ENCODE data around the gene NME3.
"Not testable (repeated sequence)": the region's sequence is repeated elsewhere in the genome, so short reads cannot be mapped to it uniquely, and the experiment has no call there.

Gene NME3

DNA sequence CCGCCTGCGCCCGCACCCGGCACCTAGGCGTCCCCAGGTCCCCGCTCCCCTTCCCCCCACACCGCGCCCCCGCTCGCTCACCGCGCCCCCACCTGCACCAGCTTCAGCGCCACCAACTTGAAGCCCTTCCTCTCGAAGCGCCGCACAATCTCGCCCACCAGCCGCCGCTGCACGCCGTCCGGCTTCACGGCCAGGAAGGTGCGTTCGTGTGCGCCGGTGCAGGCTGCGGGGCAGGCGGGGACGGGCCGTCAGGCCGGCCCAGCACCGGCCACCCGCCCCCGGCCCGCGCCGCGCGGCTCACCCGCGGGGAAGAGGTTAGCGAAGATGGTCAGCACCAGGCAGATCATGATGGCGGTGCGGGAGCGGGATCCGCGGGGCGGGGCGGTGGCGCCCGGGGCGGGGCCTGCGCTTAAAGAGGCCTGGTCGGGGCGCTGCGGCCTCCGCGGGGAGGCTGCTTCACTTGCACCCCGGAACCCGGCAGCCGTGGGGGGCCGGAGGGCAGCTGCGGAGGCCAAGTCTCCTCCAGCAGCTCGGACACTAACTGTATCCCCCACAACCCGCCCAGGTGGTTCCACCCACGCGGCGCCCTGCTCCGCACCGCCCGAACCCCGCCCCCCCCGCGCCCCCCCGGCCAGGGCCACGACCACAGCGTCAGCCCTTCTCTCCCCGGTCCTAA is at the start of gene NME3:
NME3 (minus strand) TSS at position 356 of the 676 bp plus-strand sequence; CDS start at position 347, 9 bp downstream.
- DNase-seq (ENCODE audit: low read depth, low spot score): no peak

DNA sequence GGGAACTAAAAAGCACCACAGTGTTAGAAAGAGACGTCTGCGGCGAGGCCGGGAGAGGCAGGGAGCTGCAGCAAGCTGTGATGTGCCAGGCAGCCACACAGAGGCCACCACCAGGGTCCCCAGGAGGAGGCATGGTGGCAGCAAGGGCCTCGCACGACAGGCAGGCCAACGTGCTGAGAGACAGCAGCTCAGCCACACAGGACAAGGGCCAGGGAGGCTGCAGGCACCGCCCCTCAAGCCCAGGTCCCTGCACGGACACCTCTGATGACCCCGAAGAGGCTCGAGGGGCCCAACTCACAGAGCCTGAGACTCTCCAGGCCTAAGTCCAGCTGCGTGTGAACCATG is 49.6 kb upstream of the NME3 start:
- DNase-seq (ENCODE audit: low read depth, low spot score): no peak

DNA sequence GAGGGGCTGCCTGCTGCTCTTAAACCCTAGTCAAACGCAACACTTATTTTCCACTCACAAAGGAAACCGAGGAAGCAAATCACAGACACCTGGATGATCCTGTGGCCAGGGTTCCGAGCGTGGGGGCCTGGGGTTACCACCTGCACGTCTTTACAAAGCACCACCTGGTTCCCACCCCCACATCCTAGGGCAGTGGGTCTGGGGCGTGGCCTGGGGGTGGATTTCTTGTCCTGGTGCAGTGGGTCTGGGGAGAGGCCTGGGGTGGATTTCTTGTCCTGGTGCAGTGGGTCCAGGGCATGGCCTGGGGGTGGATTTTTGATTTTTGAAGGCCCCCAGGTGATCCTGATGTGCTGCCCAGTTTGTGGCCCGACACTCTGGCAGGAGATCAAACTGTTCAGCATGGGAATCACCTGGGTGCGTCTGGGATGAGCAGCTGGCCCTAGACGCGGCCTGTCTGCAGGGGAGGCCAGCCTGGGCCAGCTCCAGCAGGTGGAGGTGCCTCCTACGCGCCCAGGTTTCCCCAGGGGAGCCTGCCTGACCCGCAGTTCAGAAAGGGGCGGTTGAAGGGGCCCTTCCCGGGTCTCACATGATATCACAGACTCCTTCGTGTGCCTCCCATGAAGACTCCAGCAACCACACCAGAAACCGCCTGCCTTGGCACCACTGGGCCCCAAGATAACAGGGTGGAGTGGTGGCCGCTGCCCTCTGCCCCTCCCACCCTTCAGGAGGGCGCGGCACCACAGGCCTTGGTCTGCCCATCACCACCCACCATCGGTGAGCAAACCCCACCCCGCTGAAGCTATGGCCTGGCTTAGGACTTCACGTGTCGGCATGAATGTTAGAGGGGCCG is 49.0 kb upstream of the NME3 start:
- DNase-seq (ENCODE audit: low read depth, low spot score): no peak

DNA sequence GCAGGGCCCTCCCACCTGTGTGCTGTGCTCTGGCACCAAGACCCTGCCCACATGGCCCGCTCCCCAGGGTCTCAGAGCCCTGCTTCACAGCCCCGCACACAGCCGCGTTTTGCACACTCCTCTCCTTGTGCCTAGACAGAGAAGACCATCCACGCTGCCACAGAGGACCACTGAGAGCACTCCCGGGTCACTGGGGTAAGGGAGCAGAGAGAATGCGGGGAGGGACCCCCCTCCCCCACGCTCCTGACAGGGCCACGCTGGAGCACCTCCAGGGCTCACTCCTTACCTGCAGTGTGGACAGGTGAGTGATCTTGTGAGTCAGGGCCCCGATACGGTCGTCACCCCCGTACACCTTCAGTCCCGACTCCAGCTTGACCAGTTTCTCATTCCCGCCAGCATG is 48.3 kb upstream of the NME3 start:
- DNase-seq (ENCODE audit: low read depth, low spot score): no peak

DNA sequence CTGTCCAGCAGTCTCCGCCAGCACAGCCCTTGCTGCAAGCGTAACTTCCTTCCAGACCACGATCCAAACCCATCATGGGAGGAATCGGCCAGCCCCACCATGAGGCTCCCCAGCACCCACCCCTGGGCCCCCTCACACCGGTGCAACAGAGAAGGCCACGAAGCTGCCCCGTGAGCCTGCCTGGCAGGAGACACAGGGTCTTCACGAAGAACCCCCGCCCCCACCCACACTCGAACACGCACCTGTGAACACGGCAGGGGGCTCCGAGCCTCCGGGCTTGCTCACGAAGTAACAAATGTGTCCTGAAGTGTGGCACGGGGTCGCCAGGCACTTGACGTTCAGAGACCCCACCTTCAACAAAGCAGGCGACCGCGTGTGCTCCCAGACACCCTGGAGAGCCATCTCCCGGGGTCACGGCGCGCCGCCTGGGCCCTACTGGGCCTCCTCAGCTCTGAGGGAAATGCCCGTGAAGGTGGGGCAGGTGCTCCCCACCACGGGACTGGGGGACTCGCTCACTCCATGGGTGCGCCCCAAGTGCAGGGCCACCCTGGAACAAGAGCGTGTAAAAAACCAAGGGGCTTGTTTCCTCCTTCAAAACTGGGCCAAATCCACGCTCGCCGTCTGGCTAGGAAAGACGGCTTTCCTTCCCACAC is 47.7 kb upstream of the NME3 start:
- no peak for DNase-seq (ENCODE audit: low read depth, low spot score)

DNA sequence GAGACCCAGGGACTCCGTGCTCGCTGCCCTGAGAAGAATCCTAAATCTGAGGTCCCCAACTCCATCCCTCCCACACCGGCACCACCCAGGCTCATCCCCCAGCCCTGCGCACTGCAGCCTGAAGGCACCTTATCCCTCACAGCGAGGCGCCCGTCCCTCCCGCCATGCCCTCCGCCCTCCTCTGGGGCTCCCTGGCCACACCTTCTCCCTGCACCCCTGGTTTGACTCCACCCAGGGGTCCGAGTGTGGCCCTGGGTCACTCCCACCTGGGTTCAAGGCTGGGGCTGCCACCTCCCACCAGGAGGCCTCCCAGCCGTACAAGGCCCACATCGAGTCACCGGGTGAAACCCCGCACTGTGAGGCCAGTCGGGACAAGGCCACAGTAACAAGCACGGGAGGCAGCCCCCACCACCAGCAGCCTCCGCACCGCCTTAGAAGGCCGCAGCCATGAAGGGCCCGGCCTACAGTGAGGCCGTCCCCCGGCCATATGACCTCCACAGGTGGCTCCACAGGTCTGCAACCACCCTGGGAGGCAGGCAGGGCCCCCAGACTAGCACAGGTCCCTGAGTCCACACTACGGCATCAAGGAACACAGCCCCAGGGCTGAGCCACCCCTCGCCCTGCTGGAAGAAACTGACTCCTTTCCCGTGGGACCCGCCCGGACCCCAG is 47.0 kb upstream of the NME3 start:
- DNase-seq (ENCODE audit: low read depth, low spot score): no peak

DNA sequence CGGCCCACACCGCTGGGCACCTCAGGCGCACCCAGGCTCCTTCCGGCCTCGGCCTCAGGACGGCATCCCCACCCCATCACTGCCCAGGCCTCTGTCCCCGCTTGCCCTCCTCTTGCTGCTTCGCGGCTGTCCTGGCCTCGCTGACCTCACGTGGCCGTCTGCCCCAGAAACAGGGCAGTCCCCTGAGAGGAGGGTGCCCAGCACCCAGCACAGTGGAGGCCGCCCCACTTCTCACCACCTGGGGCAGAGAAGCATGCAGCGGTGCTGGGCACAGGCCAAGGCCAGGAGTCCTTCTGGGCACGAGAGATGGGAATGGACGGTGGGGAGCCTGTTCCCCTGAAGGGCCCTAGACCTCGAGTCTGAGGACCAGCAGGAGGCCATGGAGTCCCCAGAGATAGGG is 46.4 kb upstream of the NME3 start:
- no peak for DNase-seq (ENCODE audit: low read depth, low spot score)

DNA sequence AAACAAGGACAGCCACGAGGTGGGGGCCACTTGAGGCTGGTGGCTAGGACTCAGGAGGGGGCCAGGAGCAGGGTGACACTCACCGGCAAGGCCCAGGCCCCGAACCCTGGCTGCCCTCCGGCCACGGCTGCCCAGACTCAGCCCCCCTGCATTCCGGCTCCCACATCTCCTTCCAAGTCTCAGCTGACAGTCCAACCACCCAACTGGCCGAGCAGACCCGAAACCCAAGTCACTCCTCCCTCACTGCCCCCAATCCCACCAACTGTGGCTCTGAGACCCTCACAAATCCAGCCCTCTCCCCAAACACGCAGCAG is 45.9 kb upstream of the NME3 start:
- no peak for DNase-seq (ENCODE audit: low read depth, low spot score)

DNA sequence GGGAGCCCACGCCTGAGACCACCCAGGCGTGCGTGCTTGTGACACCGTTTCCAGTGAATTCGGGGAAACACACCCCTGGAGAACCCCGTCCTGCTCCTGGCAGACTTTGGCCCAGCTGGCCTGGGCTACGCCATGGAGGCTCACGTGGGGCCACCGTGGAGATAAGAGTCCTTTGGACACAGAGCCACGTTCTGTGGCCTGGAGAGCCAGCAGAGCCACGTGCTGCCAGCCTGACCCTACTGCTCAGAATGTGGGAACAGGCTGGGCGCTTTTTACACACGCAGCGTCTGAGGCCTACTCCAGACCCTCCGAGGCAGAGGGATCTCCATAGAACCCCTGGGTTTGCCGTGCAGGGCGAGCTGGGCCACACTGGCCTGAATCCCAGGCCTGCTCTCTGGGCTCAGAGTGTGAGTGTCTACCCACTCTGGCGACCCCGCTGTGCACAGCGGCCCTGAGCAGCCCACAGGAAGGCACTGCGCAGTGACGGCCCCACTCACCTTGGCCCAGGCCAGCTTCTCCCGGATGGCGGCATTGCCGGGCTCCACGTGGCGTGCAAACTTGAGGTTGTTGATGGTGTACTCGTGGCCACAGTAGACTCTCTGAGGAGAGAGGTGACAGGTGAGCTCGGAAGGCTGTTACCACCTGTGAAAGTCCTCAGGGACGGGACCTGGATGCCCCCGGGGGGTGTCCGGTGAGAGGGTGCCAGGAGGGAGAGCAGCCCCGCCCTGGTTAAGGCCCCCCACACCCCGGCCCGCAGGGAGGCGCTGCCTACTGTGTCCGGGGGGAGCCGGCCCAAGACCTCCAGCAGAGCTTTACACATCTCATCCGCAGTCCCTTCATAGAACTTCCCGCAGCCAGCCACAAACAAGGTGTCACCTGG is 45.3 kb upstream of the NME3 start:
- DNase-seq (ENCODE audit: low read depth, low spot score): no peak

DNA sequence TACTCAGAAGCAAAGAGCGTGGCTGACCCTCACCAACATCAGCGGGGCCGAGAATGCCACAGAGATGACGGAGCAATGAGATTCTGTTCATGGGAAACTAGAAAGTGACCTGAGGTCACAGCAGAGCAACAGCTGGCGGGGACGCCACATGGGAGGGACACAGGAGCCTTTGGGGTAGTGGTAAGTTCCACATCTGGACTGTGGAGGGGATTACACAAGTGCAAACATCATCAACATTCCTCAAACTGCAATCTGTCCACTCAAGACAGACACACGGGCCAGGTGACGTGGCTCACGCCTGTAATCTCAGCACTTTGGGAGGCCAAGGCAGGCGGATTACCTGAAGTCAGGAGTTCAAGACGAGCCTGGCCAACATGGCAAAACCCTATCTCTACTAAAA is 44.1 kb upstream of the NME3 start:
- no peak for DNase-seq (ENCODE audit: low read depth, low spot score)

DNA sequence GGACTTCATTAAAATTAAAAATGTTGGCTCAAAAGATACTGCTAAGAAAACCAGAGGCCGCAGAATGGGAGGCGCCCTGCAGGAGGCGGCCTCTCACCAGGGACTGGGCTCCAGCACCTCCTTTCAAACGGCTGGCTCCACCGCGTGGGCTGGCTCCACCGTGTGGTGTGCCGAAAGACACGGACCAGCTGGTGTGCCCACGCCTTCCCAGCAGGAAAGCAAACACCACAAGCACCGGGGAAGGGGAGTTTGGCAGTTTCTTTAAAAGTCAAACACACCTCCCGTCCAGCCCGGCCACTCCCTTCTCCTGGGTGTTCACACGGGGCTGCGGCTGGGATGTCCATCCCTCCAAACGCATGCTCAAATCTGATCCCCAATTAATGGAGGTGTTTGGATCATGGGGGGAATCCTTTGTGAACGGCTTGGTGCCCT is 41.4 kb upstream of the NME3 start:
- peak; percentile 53 for DNase-seq (ENCODE audit: low read depth, low spot score)

DNA sequence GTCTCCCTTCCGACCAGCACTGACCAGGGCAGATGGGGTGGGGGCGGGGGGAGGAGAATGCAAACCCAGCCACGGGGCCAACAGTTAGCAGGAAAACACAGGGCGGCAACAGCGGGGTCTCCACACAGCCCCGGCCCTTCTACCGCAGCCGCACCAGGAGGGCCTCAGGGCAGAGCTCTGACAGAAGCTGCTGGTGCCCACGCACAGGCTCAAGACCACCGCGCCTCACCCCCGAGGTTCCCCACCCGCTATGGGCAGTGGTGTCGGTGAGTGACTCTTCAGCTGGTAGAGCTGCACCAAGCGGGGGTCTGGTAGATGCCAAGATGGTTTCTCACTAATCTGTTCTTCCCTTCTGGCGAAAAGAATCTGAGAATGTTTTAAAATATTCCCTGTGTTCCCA is 39.2 kb upstream of the NME3 start:
- no peak for DNase-seq (ENCODE audit: low read depth, low spot score)

DNA sequence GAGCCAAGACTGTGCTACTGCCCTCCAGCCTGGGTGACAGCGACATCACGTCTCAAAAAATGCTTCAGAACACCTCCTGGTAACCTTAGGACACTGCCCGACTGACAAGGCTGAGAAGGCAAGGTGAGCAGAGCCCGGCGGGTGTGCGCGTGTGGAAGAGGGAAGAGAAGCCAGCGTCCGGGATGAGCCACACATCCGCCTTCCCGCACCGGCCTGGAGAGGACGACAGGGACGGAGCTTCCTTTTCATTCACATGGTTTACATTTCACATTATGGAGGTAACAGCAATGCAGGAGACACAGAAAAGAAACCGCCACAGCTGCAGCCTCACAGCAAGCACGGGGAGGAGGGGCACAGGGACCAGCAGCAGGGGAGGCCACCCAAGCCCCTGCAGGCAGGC is 38.8 kb upstream of the NME3 start:
- DNase-seq (ENCODE audit: low read depth, low spot score): no peak

DNA sequence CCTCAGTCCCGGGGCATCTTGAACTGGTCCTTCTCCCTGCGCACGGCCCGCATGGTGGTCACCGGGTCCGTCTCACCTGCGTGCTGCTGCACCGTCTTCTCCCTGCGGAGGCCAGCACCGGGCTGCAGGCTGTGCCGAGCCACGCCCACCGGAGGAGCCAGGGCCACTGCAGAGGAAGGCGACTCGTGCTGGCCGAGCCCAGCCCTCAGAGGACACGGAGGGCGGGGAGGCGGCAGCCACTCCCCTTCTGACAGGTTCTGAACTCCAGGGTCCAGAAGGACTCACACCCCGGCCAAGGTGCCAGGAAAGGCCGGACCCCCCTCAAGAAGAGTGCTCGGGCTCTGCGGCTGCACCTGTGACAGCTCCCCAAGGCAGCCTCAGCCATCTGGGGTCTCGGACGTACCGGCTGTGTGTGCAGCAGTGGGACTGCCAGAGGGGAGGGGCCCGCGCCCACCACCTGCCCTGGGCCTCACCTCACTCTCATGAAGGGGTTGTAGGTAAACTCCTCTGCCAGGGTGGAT is 38.0 kb upstream of the NME3 start:
- DNase-seq (ENCODE audit: low read depth, low spot score): peak; percentile 55

DNA sequence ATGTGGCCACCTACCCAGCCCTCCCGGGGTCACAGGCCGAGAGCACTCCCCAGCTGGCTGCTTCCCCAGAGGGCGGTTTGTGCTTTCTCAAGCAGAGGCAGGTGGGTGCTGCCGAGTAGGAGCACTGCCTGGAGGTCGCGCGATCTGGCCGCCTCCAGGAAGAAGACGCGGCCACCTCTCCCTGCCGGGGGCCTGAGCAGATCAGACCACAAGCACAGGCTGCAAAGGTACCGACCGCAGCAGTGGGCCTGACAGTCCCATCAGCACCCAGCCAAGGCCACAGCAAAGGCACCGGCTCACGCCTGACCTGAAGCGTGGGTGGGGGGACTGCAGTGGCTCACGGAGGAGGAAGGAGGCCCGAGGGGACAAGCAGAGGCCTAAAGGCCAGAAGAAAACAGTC is 37.3 kb upstream of the NME3 start:
- DNase-seq (ENCODE audit: low read depth, low spot score): no peak

DNA sequence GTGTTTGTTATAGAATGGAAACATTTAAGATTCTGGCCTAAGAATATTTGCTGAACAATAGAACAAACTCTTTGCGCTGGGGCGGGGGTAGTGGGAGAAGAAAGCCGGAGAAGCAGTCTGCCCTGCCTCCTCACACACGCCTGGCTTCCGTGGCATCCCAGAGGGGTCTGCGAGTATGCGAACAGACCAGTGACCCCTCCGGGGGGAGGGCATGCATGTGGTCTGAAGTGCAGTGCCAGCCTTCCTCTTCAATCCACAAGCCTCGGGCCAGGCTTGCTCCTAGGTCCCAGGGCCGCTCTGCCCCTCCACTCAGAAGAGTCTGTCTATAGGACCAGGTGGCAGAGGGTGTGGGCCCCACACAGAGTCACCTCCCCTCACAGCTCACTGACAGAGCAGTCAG is 36.3 kb upstream of the NME3 start:
- DNase-seq (ENCODE audit: low read depth, low spot score): no peak

DNA sequence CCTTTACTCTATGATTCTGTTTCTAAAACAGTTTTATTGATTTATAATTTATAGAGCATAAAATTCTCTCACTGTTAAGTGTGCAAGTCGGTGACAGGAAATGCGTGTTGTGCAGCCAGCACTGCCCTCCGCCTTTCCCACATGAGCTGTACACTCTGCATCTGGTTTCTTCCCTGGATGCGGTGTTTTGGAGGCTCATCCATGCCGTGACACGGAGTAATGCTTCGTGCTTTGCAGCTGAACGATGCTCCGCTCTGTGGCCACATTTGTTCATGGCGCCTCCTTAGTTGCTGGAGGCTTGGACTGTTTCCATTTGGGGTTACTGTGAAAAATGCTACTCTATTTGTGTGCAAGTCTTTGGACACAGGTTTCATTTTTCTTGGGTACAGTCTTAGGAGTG is 29.4 kb upstream of the NME3 start:
- DNase-seq (ENCODE audit: low read depth, low spot score): no peak

DNA sequence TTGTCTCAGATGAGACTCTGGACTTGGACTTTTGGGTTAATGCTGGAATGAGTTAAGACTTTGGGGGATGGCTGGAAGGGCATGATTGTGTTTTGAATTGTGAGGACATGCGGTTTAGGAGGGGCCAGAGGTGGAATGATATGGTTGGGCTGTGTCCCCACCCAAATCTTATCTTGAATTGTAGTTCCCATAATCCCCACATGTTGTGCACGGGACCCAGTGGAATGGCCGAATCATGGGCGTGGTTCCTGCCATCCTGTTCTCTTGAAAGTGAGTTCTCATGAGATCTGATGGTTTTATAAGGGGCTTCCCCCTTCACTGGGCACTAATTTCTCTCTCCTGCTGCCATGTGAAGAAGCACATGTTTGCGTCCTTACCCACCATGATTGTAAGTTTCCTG is 27.9 kb upstream of the NME3 start:
- DNase-seq (ENCODE audit: low read depth, low spot score): not testable (repeated sequence)

DNA sequence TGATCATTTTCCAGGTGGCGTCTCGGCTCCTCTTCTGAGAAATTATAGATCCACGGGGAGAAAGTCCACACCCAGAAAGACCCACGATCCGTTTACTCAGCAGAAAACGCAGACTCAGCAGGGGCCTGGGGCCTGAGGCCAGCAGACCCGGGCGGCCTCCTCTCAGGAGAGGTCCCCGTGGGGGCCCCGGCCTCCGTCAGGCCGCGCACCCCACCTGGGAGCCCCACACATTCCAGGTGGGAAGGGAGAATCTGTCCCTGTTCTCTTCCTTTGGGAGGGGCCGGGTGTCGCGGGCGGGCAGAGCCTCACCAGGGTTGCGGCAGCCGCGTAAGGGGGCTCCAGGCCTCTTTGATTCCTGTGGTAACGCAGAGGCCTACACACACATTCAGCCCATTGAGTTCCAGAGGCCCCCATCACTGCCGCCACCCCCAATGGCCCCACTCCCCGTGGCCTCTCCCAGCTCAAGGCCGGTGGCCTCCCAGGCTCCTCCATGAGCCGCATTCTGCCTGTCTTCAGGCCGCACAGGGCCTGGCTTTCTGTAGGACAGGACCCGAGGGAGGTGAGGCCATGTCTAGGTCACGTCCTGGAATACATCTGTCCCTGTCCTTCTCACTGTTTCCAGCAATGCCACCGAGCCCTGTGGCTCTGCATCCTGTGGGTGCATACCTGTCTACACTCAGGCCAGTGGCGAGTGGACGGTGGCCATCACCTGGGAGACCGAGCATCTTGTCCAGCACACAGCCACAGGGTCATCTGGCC is 23.7 kb upstream of the NME3 start:
- no peak for DNase-seq (ENCODE audit: low read depth, low spot score)

DNA sequence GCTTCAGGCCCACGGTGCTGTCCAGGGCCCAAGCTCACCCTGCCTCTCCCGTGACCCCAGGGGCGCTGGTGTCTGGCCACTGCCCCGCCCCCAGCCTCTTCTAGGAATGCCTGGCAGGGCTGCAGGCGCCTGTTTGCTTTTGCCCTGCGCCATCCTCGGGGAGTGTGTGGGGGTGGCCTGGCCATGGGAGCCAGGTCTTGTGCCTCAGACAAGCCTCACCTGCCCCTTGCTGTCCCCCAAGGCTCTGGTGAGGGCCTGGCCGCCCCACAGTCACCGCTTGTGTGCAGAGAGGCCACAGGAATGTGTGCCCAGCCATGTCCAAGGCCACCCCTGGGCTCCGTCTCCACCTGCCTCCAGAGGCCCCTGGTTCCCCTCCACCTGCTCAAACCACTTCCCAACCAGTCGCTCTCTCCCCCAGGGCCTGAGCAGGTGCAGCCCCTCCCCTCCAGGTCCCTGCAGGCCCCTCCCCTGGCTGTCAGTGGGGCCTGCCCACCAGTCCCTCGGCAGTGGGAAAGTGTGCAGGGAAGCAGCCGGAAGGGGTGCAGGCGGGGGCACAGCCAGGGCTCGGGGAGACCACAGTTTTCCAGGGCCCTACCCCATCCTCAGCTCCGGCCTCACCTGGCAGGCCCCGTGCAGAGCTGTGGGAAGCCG is 23.0 kb upstream of the NME3 start:
- no peak for DNase-seq (ENCODE audit: low read depth, low spot score)

Data from ELF-1 (cell line).